NCI-H774 (cell line): ENCODE results near the gene HMGB3.
A peak's percentile ranks its signal among the peaks of the same experiment; 100 is the strongest.
"Not testable (repeated sequence)": the region's sequence is repeated elsewhere in the genome, so short reads cannot be mapped to it uniquely, and the experiment has no call there.

ENCODE experiments used
- DNase-seq: peaks from one replicate; lab custom pipeline; 2025; lab: John Stamatoyannopoulos, UW

The HMGB3 gene

GRCh38 chrX:150982788-150983520, at the start of gene HMGB3:
TSS of gene HMGB3 (plus strand) at chrX:150983335. CDS start at chrX:150985600, 2,265 bp downstream.
- peak; percentile 95 for DNase-seq

DNA sequence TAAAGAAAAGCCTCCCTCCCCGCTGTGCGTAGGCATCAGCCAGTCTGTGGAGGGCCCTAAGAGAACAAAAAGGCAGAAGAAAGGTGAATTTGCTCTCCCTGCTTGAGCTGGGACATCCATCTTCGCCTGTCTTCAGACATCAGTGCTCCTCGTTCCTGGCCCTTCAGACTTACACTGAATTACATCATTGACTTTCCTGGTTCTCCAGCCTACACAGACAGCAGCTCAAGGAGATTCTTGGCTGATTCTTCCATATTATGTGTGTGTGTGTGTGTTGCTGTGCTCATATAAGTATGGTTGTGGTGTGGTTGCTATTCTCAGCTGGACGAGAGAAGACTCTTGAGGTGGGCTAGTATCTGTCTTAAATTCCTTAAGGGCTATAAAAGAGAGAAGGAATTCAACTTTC, 49.2 kb upstream of the HMGB3 start:
- no peak for DNase-seq

DNA sequence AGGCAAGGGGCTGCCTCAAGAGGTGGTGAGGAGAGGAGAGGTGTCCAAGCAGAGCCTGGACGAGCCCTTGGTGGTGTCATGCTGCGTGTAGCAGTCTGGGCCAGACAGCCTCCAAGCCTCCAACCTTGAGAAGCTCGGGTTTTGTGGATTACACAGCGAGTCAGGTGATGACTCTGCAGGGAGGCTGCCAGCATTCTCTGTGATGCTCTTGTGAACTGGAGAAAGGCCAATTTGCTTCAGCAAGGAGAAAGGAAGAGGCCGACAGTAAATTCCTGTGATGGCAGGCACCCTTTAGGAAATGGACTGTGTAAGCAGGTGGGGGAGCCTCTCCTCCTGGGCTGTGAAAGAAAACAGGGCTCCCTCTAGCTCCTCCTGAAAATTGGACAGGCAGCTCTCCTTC, 48.7 kb upstream of the HMGB3 start:
- no peak for DNase-seq

DNA sequence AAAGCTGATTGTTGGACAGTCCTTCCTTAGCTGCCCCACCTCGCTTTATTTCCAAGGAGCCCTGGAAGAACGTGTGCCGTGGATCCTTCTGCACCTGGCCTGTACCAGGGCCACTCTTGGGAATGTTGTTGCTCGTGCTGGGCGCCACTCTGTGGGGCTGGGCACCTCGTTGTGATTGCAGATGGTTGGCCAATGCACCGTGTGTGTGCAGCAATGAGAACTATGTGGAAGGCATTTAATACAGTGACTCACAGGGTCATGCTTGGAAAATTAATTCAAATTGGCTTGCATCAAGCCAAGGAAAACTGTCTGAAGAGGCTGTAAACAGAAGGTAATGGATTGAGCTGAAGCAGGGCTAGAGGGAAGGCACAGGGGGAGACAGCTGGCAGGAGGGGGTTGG, 47.7 kb upstream of the HMGB3 start:
- no peak for DNase-seq

DNA sequence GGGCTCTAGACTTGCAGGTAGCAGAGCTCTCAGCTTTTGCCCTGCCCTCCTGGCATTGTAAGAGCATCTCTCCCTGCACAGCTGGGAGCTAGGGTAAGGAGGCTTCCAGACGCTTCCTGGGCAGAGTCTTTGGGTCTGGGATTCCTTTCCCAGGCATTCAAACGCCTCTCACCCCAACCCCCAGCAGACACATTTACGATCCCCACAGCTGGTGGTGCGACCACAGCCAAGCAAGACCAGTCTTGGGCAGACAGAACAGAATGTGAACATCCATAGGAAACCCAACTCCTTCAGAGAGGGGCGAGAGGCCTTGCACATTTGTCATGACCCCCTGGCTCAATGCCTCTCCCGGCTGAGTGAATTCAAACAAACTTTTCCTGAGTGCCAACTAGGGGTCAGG, 46.6 kb upstream of the HMGB3 start:
- no peak for DNase-seq

- DNase-seq, result no peak
These were observed 42.2 kb upstream of the HMGB3 start for GRCh38 chrX:150940844-150941495.

- DNase-seq, result no peak
These were observed 41.6 kb upstream of the HMGB3 start for GRCh38 chrX:150941580-150941979.

DNA sequence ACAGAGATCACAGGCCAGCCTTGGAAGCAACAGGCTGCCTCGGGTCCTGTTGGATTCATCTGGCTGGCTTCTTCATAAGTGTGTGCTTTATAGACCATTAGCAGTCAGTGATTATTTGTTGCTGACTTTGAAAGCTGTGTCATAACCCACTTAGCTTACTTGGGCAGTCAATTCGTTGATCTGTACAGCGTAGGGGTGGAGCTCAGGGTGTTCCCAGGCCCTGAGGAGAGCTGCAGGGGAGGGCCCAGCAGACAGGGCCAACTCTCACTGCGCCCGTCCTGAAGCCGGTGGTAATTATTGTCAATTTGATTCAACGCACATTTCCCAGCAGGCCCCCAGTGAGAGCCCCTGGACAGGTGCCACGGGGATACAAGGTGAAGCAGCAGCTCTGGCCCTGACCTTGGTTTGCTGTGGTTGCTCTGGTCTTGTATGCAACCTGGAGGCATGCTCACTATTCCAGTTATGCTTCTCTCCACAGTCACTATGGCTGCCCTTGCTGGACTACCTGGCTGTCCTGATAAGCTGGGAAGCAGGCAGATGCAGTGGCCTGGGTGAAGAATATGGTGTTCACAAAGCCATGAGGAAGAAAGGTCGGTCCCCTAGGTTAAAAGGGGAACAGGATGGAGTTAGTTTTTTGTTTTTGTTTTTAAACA, 40.1 kb upstream of the HMGB3 start:
- DNase-seq, result peak; percentile 39

- no peak for DNase-seq
These were observed 38.9 kb upstream of the HMGB3 start for GRCh38 chrX:150944233-150944632.

- DNase-seq, result no peak
These were observed 28.2 kb upstream of the HMGB3 start for GRCh38 chrX:150954951-150955350.

DNA sequence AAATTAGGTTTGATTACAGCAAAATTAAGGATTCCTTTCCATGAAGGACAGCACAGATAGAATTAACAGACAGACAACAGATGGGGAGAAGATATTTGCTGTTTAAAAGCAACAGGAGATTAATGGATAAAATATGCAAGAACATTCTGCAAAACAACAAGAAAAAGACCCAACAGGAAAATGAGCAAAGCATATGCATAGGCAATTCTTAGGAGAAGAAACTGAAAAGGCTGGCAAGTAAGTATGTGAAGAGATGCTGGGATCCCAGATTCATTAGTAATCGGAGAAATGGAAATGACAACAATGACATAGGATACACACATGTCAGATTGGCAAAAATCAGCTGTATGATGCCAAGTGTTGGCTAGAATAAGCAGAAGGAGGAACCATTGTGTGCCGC, 27.5 kb upstream of the HMGB3 start:
- no peak for DNase-seq

GRCh38 chrX:150958177-150958576, 25.0 kb upstream of the HMGB3 start:
- DNase-seq, result peak; percentile 7

DNA sequence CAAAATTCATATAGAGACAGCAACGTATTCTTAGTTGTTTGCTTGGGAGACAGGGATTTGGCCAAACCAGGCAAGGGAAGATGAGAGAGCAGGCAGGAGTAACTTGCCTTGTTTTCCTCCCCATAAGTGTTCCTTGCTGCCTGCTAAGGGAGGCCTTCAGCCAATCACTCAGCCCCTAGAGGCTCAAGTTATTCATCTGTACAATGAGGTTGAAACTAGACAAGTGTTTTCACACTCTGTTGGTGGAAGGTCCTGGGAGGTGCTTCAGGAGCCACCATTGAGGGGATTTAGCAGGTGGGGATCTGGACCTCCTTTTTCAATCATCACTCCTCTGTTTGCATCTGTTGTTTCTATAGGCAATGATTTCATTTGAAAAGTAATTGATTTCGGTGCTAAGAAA, 23.6 kb upstream of the HMGB3 start:
- no peak for DNase-seq

DNA sequence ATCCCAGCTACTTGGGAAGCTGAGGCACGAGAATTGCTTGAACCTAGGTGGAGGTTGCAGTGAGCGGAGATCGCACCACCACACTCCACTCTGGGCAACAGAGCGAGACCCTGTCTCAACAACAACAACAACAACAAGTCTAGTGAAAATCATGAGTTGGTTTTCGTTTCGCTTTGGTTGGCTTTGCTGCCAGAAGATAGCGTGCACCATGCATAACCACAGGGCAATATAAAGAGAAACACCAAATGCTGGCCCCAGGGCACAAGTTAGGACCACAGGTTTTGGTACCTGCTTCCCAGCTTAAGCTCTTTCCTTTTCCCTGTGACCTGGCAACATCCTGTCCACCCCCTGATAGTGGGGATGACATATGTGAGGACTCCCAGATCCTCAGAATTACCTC, 21.5 kb upstream of the HMGB3 start:
- DNase-seq, result no peak

DNA sequence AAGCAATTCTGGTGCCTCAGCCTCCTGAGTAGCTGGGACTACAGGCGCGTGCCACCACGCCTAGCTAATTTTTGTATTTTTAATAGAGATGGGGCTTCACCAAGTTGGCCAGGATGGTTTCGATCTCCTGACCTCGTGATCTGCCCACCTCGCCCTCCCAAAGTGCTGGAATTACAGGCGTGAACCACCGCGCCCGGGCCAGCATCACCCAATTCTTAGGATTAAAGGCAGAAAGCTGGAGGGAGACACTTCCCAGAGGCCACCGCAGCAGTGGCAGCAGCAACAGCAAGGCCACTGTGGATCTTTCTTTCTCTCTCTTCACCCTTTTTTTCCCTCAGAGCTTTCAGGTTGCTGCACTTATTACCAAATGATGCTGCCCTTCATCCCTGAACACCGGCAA, 18.7 kb upstream of the HMGB3 start:
- DNase-seq, result not testable (repeated sequence)

- DNase-seq, result no peak
These were observed 16.9 kb upstream of the HMGB3 start for GRCh38 chrX:150966235-150966634.

DNA sequence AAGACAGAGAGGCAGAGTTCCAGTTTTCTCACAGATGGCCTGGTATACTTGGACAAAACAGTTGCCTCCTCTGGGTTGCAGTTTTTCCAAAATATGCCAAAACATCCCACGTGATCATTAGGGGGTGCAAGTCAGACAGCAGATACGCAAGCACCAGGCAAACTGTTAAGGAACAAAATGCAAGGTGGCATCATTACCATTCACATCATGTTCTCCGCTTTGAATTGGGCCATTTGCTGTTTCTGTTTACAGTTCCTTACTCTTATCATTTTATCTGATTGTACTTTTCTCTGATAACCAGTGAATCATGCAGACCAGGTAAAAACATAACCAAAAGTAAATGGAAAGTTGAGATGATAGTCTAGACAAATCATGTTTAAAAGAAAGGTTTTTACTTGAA, 16.4 kb upstream of the HMGB3 start:
- DNase-seq, result no peak

DNA sequence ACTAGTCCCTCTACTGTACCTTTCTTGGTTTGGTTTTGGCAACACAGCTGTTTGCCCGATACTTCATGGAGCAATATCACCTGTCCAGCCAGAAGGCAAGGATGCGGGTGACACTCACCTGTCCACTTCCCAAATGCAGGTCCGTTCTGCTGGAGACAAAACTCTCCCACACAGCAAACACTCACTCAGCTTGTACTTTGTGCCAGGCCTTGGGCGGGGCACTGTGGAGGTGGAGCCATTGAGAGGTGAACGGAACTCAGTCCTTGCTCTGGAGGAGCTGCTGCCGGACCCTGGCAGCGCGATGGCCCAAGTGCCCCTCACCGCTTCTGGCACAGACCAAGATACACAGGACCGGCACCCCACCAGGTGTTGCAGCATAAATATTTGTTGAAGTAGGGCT, 15.3 kb upstream of the HMGB3 start:
- DNase-seq, result no peak

GRCh38 chrX:150968862-150969720, 14.0 kb upstream of the HMGB3 start:
- DNase-seq, result no peak

GRCh38 chrX:150972450-150972849, 10.7 kb upstream of the HMGB3 start:
- DNase-seq, result no peak

- DNase-seq, result no peak
These were observed 7.3 kb upstream of the HMGB3 start for GRCh38 chrX:150975655-150976390.
